GM23248 (cell line): Measurements from ENCODE around the gene FBXO11. TPM values are rescaled to one million over a fixed set of nuclear protein-coding genes. Genes with fewer than 3 reads are reported as not detected.

Source experiments
- DNase-seq: peaks from one replicate; pipeline ENCODE4 v3.0.0-alpha.2; 2015
- H2AFZ ChIP-seq: fragments of 200-600 bp; sonication (generic); 2 replicates; pipeline ENCODE4 v1.6.1; 2016; ENCODE audit warnings: antibody characterized with exemption
- H3F3A ChIP-seq: fragments of 200-600 bp; sonication (generic); 2 replicates; pipeline ENCODE4 v1.6.1; 2016; ENCODE audit warnings: mild to moderate bottlenecking, antibody characterized with exemption, mixed run types; ENCODE audit not compliant: insufficient read depth
- H3K27ac ChIP-seq: fragments of 200-600 bp; sonication (generic); 2 replicates; pipeline ENCODE4 v1.5.1; 2016; ENCODE audit warnings: mild to moderate bottlenecking
- H3K27me3 ChIP-seq: fragments of 200-600 bp; sonication (generic); replicated peaks from 2 replicates; pipeline ENCODE4 v1.6.1; 2016; ENCODE audit warnings: mild to moderate bottlenecking; ENCODE audit not compliant: insufficient read depth
- H3K36me3 ChIP-seq: fragments of 200-600 bp; sonication (generic); 2 replicates; pipeline ENCODE4 v1.6.1; 2016; ENCODE audit warnings: low read depth, mild to moderate bottlenecking
- H3K4me1 ChIP-seq: fragments of 200-600 bp; sonication (generic); 2 replicates; pipeline ENCODE4 v1.6.1; 2016; ENCODE audit warnings: mild to moderate bottlenecking; ENCODE audit not compliant: insufficient read depth
- H3K4me2 ChIP-seq: fragments of 200-600 bp; sonication (generic); one replicate; pipeline ENCODE4 v1.6.1; 2016; ENCODE audit warnings: mild to moderate bottlenecking; ENCODE audit not compliant: unreplicated experiment
- H3K4me3 ChIP-seq: fragments of 200-600 bp; sonication (generic); 2 replicates; pipeline ENCODE4 v1.5.1; 2016; ENCODE audit warnings: mild to moderate bottlenecking
- H3K79me2 ChIP-seq: fragments of 200-600 bp; sonication (generic); 2 replicates; pipeline ENCODE4 v1.6.1; 2016; ENCODE audit warnings: mild to moderate bottlenecking; ENCODE audit not compliant: insufficient read depth
- H3K9ac ChIP-seq: fragments of 200-600 bp; sonication (generic); 2 replicates; pipeline ENCODE4 v1.6.1; 2016; ENCODE audit warnings: mild to moderate bottlenecking
- H3K9me2 ChIP-seq: fragments of 200-600 bp; sonication (generic); 2 replicates; pipeline ENCODE4 v1.6.1; 2016; ENCODE audit warnings: mixed run types, mild to moderate bottlenecking, moderate library complexity; ENCODE audit not compliant: insufficient read depth
- H3K9me3 ChIP-seq: fragments of 200-600 bp; sonication (generic); one replicate; pipeline ENCODE4 v1.6.1; 2017; ENCODE audit warnings: low read depth
- H4K20me1 ChIP-seq: fragments of 200-600 bp; sonication (generic); 2 replicates; pipeline ENCODE4 v1.6.0; 2016; ENCODE audit not compliant: insufficient read depth
- EZH2 ChIP-seq: fragments of 200-600 bp; sonication (generic); IDR thresholded peaks from 2 replicates; pipeline ENCODE4 v1.6.1; 2018; ENCODE audit warnings: antibody characterized with exemption, mild to moderate bottlenecking; ENCODE audit not compliant: insufficient read depth, poor library complexity, severe bottlenecking
- EZH2phosphoT487 ChIP-seq: fragments of 200-600 bp; sonication (generic); IDR thresholded peaks from 2 replicates; pipeline ENCODE4 v1.6.1; 2018; ENCODE audit warnings: antibody characterized with exemption, moderate library complexity, mild to moderate bottlenecking, low read depth; ENCODE audit not compliant: insufficient read depth
- WGBS, 2 experiments: methylation state at CpG; one replicate each; pipeline ENCODE4 v1.1.6; 2015 to 2017; ENCODE audit warnings: low lambda C conversion rate in 2 of 2, low coverage in 1 of 2; ENCODE audit errors: missing lambda C conversion rate in 2 of 2; 5-methylcytosine and 5-hydroxymethylcytosine counted together
- in situ Hi-C: fragments of 300-500 bp; cut with MboI; formaldehyde crosslinking; loops from 2 replicates; pipeline ENCODE4 v1.15.0; 2020
- polyA plus RNA-seq: library from polyadenylated mRNA; unstranded; fragments of >200 nt; fragmentation: Nextera tagmentation; extraction: Ambion mirVana; gene quantifications from 2 replicates; pipeline ENCODE4 v1.2.1, GENCODE V29; 2016
- total RNA-seq: library from RNA; depleted of rRNA; stranded (reverse); fragments of >200 nt; shearing (Covaris generic); gene quantifications from 2 replicates; pipeline ENCODE4 v1.2.3, GENCODE V29; 2014

Gene FBXO11
- total and polyA plus RNA-seq, 2 experiments from 2014 or later, result 15.7 to 25.8 TPM

DNA sequence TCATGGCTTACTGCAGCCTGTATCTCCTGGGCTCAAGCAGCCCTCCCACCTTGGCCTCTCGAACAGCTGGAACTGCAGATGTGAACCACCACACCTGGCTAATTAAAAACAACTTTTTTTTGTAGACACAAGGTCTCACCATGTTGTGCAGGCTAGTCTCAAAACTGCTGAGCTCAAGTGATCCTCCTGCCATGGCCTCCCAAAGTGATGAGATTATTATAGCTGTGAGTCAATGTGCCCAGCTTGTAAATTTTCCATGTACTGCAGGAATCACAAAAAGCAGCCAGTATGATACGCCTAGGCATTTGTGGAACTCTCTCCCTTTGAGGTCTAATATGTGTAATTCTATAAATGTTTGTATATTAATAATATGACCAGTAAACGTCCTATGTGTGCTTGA is 63.5 kb downstream of the FBXO11 start:
- in situ Hi-C loops, result loop anchor here (10.0 kb wide), 1 partner anchor 262 kb away; no protein-coding TSS in a partner anchor
- TF ChIP-seq EZH2 (no peak), EZH2phosphoT487 (no peak)
- Histone ChIP-seq H3K27me3 (no peaks in the 10 kb centered on the region), H3K9me2 (no peaks in the 10 kb centered on the region), H3K4me2 (no peak overlapping the region), H3K9me3 (no peaks in the 10 kb centered on the region), H3K4me1 (no peaks in the 10 kb centered on the region), H3K4me3 (no peak overlapping the region), H3K79me2 (peaks cover 100% of the 10 kb centered on the region), H3K36me3 (peaks cover 18% of the 10 kb centered on the region; the same call in 1 of the 2 replicates), H3K9ac (no peak overlapping the region), H3K27ac (0 out of 2 replicates have a peak overlapping the region, but pooled peaks have one; percentile 16), H3F3A (no peaks in the 10 kb centered on the region), H4K20me1 (no peaks in the 10 kb centered on the region), H2AFZ (no peak overlapping the region)
- 76 to 78% methylated on average over 3 of the region's 3 CpGs for WGBS, 2 experiments
- peak; percentile 26 for DNase-seq

GRCh38 chr2:47838686-47839085 is 67.6 kb downstream of the FBXO11 start:
- in situ Hi-C loops, result no loop called here
- no peaks in the 10 kb centered on the region for H3K9me2 ChIP-seq
- H3K4me3 ChIP-seq, result no peak overlapping the region
- no peaks in the 10 kb centered on the region for H3F3A ChIP-seq
- H3K9me3 ChIP-seq, result no peaks in the 10 kb centered on the region
- peaks cover 51% of the 10 kb centered on the region for H3K36me3 ChIP-seq
- no peaks in the 10 kb centered on the region for H4K20me1 ChIP-seq
- no peak overlapping the region for H3K4me2 ChIP-seq
- no peak for DNase-seq
- H3K79me2 ChIP-seq, result peaks cover 91% of the 10 kb centered on the region
- H3K27me3 ChIP-seq, result no peaks in the 10 kb centered on the region
- no peak overlapping the region for H3K9ac ChIP-seq
- H3K4me1 ChIP-seq, result no peaks in the 10 kb centered on the region
- H3K27ac ChIP-seq, result no peak overlapping the region
- H2AFZ ChIP-seq, result no peak overlapping the region
- WGBS, 2 experiments, result 76 to 79% methylated on average over 4 of the region's 4 CpGs
- no peak for TF ChIP-seq EZH2phosphoT487
- TF ChIP-seq EZH2, result no peak

GRCh38 chr2:47838249-47838648 is 68.0 kb downstream of the FBXO11 start:
- no peak overlapping the region for H2AFZ ChIP-seq
- no peaks in the 10 kb centered on the region for H3K4me1 ChIP-seq
- H3K9me3 ChIP-seq, result no peaks in the 10 kb centered on the region
- H3K27ac ChIP-seq, result no peak overlapping the region
- DNase-seq, result no peak
- H4K20me1 ChIP-seq, result no peaks in the 10 kb centered on the region
- H3F3A ChIP-seq, result no peaks in the 10 kb centered on the region
- H3K36me3 ChIP-seq, result peaks cover 56% of the 10 kb centered on the region
- H3K9ac ChIP-seq, result no peak overlapping the region
- no peak overlapping the region for H3K4me3 ChIP-seq
- H3K4me2 ChIP-seq, result no peak overlapping the region
- TF ChIP-seq EZH2, result no peak
- TF ChIP-seq EZH2phosphoT487, result no peak
- H3K79me2 ChIP-seq, result peaks cover 91% of the 10 kb centered on the region
- H3K27me3 ChIP-seq, result no peaks in the 10 kb centered on the region
- 97% methylated on average over 1 of the region's 1 CpG for WGBS, 2 experiments
- H3K9me2 ChIP-seq, result no peaks in the 10 kb centered on the region
- in situ Hi-C loops, result no loop called here

GRCh38 chr2:47833516-47833968 is 72.8 kb downstream of the FBXO11 start:
- in situ Hi-C loops, result no loop called here

GRCh38 chr2:47822518-47822917 is 83.8 kb downstream of the FBXO11 start:
- Histone ChIP-seq H3K4me2 (no peak overlapping the region), H3K9me2 (no peaks in the 10 kb centered on the region), H3K79me2 (peaks cover 46% of the 10 kb centered on the region), H4K20me1 (no peaks in the 10 kb centered on the region), H2AFZ (no peak overlapping the region), H3K4me1 (peaks cover 9% of the 10 kb centered on the region; the same call in 1 of the 2 replicates), H3F3A (peaks cover 19% of the 10 kb centered on the region; the same call in 1 of the 2 replicates), H3K27me3 (no peaks in the 10 kb centered on the region), H3K4me3 (no peak overlapping the region), H3K9me3 (no peaks in the 10 kb centered on the region), H3K9ac (no peak overlapping the region), H3K27ac (no peak overlapping the region), H3K36me3 (peaks cover 72% of the 10 kb centered on the region)
- no peak for DNase-seq
- in situ Hi-C loops, result no loop called here
- TF ChIP-seq EZH2phosphoT487, result no peak
- no peak for TF ChIP-seq EZH2

More at GRCh38 chr2:47833516-47833968, 72.8 kb downstream of the FBXO11 start:
- peaks cover 78% of the 10 kb centered on the region for H3K36me3 ChIP-seq
- no peak overlapping the region for H3K4me3 ChIP-seq
- H3K27ac ChIP-seq, result no peak overlapping the region
- no peaks in the 10 kb centered on the region for H3F3A ChIP-seq
- no peak overlapping the region for H3K9ac ChIP-seq
- H3K9me3 ChIP-seq, result no peaks in the 10 kb centered on the region
- TF ChIP-seq EZH2, result no peak
- TF ChIP-seq EZH2phosphoT487, result no peak
- H3K4me1 ChIP-seq, result no peaks in the 10 kb centered on the region
- no peak for DNase-seq
- H2AFZ ChIP-seq, result no peak overlapping the region
- peaks cover 88% of the 10 kb centered on the region for H3K79me2 ChIP-seq
- no peaks in the 10 kb centered on the region for H4K20me1 ChIP-seq
- no peak overlapping the region for H3K4me2 ChIP-seq
- no peaks in the 10 kb centered on the region for H3K9me2 ChIP-seq
- 90 to 99% methylated on average over 2 of the region's 2 CpGs for WGBS, 2 experiments
- no peaks in the 10 kb centered on the region for H3K27me3 ChIP-seq
